K562 (cell line): ENCODE results near the gene ZNF622. TPM values are rescaled to one million over a fixed set of nuclear protein-coding genes. Genes with fewer than 3 reads are reported as not detected.

Experiments used
- ATAC-seq: fragments of 200-7000 bp; cut with Tn5 transposase; 3 replicates; pipeline ENCODE4 v1.9.1; 2020; ENCODE audit warnings: moderate library complexity
- BruUV-seq: library from RNA; stranded (reverse); fragments of 400-500 nt; replicated peaks from 2 replicates; lab custom pipeline; 2021; lab: Mats Ljungman, UMichigan
- CTCF ChIA-PET: fragments of 300-600 bp; formaldehyde crosslinking; extraction: SDS; loops from one replicate; lab custom pipeline; 2021; ENCODE audit warnings: low intra/inter-chr PET ratio; lab: Yijun Ruan, JAX
- POLR2A ChIA-PET: fragments of 300-600, 350-650 bp; sonication (Branson Sonifier 250); formaldehyde crosslinking; extraction: SDS; loops from one replicate; lab custom pipeline; 2021; ENCODE audit warnings: antibody characterized with exemption, inconsistent platforms; lab: Yijun Ruan, JAX
- DNase-seq, 4 experiments: peaks; one replicate each; pipeline versions ENCODE4 v3.0.0 to v3.0.0-alpha.2; 2011 to 2018; ENCODE audit warnings: low spot score in 3 of 4, mixed read lengths in 3 of 4; ENCODE audit errors: extremely low read depth in 1 of 4
- FAIRE-seq: peaks from 2 replicates; lab custom pipeline; 2011; peaks lifted over from hg19 to GRCh38; lab: Jason Lieb, UNC
- H2AFZ ChIP-seq: 2 replicates; pipeline ENCODE4 v1.6.0; 2011; ENCODE audit warnings: low read depth, low read length, control low read depth, inconsistent platforms
- H3K27ac ChIP-seq: fragments of 200-600 bp; 3 replicates; pipeline ENCODE4 v1.8.0; 2011; ENCODE audit warnings: low read depth, mild to moderate bottlenecking, control low read depth, inconsistent platforms, low read length, moderate library complexity, mixed read lengths; ENCODE audit errors: extremely low read depth
- H3K27me3 ChIP-seq, 2 experiments: fragments of 300-600 bp in 1 of 2; 2 replicates in 1 of 2; 3 replicates in 1 of 2; pipeline versions ENCODE4 v1.6.0 to v1.8.0; 2011; ENCODE audit warnings: inconsistent platforms in 2 of 2, low read length in 2 of 2, mild to moderate bottlenecking in 1 of 2, mixed read lengths in 1 of 2, moderate library complexity in 1 of 2; ENCODE audit not compliant: control insufficient read depth in 2 of 2, insufficient read depth in 2 of 2
- H3K36me3 ChIP-seq: fragments of 300-600 bp; 3 replicates; pipeline ENCODE4 v1.8.0; 2011; ENCODE audit warnings: mild to moderate bottlenecking, low read length, inconsistent platforms; ENCODE audit not compliant: control insufficient read depth, insufficient read depth
- H3K4me1 ChIP-seq, 2 experiments: fragments of 200-600 bp in 1 of 2; replicated peaks in 1 of 2; 2 replicates in 1 of 2; 3 replicates in 1 of 2; pipeline versions ENCODE4 v1.5.1 to v1.8.0; 2011; ENCODE audit warnings: inconsistent platforms in 2 of 2, low read length in 2 of 2, mild to moderate bottlenecking in 1 of 2, mixed read lengths in 1 of 2, moderate library complexity in 1 of 2; ENCODE audit not compliant: control insufficient read depth in 2 of 2, insufficient read depth in 2 of 2
- H3K4me2 ChIP-seq: 2 replicates; pipeline ENCODE4 v1.6.1; 2011; ENCODE audit warnings: low read length, control low read depth, inconsistent platforms, mixed read lengths; ENCODE audit not compliant: insufficient read depth
- H3K4me3 ChIP-seq: fragments of 200-600 bp; sonication (generic), shearing (Covaris generic); 2 replicates; pipeline ENCODE4 v1.5.1; 2016; ENCODE audit warnings: control low read depth, inconsistent platforms
- H3K79me2 ChIP-seq: fragments of 200-600 bp; 3 replicates; pipeline ENCODE4 v1.8.0; 2011; ENCODE audit warnings: low read length, inconsistent platforms; ENCODE audit not compliant: control insufficient read depth, insufficient read depth
- H3K9ac ChIP-seq, 2 experiments: 2 replicates each; pipeline versions ENCODE4 v1.6.0 to v1.6.1; 2011; ENCODE audit warnings: low read depth in 2 of 2, low read length in 2 of 2, control low read depth in 1 of 2, inconsistent platforms in 1 of 2, mild to moderate bottlenecking in 1 of 2, mixed read lengths in 1 of 2; ENCODE audit not compliant: insufficient read depth in 1 of 2
- H3K9me1 ChIP-seq: one replicate; pipeline ENCODE4 v1.6.0; 2011; ENCODE audit warnings: inconsistent platforms, mild to moderate bottlenecking, low read length, moderate library complexity; ENCODE audit not compliant: control insufficient read depth, insufficient read depth
- H3K9me3 ChIP-seq: replicated peaks from 2 replicates; pipeline ENCODE4 v1.5.1; 2011; ENCODE audit warnings: low read depth, low read length, inconsistent platforms; ENCODE audit not compliant: control insufficient read depth, insufficient read depth
- H4K20me1 ChIP-seq: replicated peaks from 2 replicates; pipeline ENCODE4 v1.6.1; 2011; ENCODE audit warnings: low read length, inconsistent platforms, mixed read lengths; ENCODE audit not compliant: control insufficient read depth, insufficient read depth
- CHD1 ChIP-seq: fragments of 200-600 bp; sonication (generic); IDR thresholded peaks from one replicate; pipeline ENCODE4 v1.6.1; 2012; ENCODE audit warnings: mild to moderate bottlenecking, moderate library complexity, low read length, inconsistent platforms
- ETV1 ChIP-seq: fragments of 450-650 bp; conservative IDR thresholded peaks from 2 replicates; pipeline ENCODE4 v1.6.1; 2016; ENCODE audit warnings: missing genetic modification characterization, control low read depth, low read depth, missing compliant biosample characterization
- FOXM1 ChIP-seq, 2 experiments: fragments of 450-650 bp in 1 of 2; sonication (generic) in 1 of 2; formaldehyde crosslinking in 1 of 2; IDR thresholded peaks; 2 replicates each; pipeline versions ENCODE4 v1.6.1 to v1.9.0; 2017 to 2022; ENCODE audit warnings: low read depth in 2 of 2, mild to moderate bottlenecking in 2 of 2, missing genetic modification reagents in 1 of 2, moderate library complexity in 1 of 2
- FOXP1 ChIP-seq: sonication (generic); formaldehyde crosslinking; IDR thresholded peaks from 2 replicates; pipeline ENCODE4 v1.8.0; 2022; ENCODE audit warnings: mild to moderate bottlenecking, missing genetic modification reagents
- FOXP4 ChIP-seq: sonication (generic); formaldehyde crosslinking; IDR thresholded peaks from 2 replicates; pipeline ENCODE4 v1.8.0; 2022; ENCODE audit warnings: mild to moderate bottlenecking, missing genetic modification reagents, borderline replicate concordance
- HLTF ChIP-seq: fragments of 450-650 bp; IDR thresholded peaks from 2 replicates; pipeline ENCODE4 v1.6.1; 2016
- MAFF ChIP-seq: IDR thresholded peaks from 2 replicates; pipeline ENCODE4 v1.6.1; 2012; ENCODE audit warnings: low read length, improper control_type of control experiment
- MCM7 ChIP-seq, 2 experiments: fragments of 450-650 bp; IDR thresholded peaks; 2 replicates each; pipeline ENCODE4 v1.6.1; 2016 to 2018
- NFIC ChIP-seq: fragments of 450-650 bp; IDR thresholded peaks from 2 replicates; pipeline ENCODE4 v1.6.1; 2017; ENCODE audit warnings: mild to moderate bottlenecking, inconsistent platforms
- PCBP1 ChIP-seq: fragments of 200-400 bp; formaldehyde crosslinking; IDR thresholded peaks from 2 replicates; pipeline ENCODE4 v1.6.1; 2018; ENCODE audit warnings: mild to moderate bottlenecking, low read depth, low read length; ENCODE audit not compliant: poor library complexity, severe bottlenecking
- POU5F1 ChIP-seq: fragments of 150-350 bp; IDR thresholded peaks from 2 replicates; pipeline ENCODE4 v1.6.1; 2014; ENCODE audit warnings: borderline replicate concordance, low read length, low read depth, mild to moderate bottlenecking; ENCODE audit not compliant: partially characterized antibody
- RUNX1 ChIP-seq: sonication (generic); IDR thresholded peaks from 2 replicates; pipeline ENCODE4 v1.6.1; 2016; ENCODE audit warnings: antibody characterized with exemption, low read depth
- SIN3A ChIP-seq, 2 experiments: fragments of 150-350 bp in 1 of 2; IDR thresholded peaks; 2 replicates each; pipeline ENCODE4 v1.6.1; 2011 to 2016; ENCODE audit warnings: borderline replicate concordance in 2 of 2, low read depth in 2 of 2, low read length in 2 of 2, mild to moderate bottlenecking in 2 of 2, moderate library complexity in 2 of 2; ENCODE audit not compliant: control insufficient read depth in 1 of 2
- SMAD3 ChIP-seq: fragments of 450-650 bp; formaldehyde crosslinking; conservative IDR thresholded peaks from 2 replicates; pipeline ENCODE4 v1.4.0; 2020; ENCODE audit warnings: mild to moderate bottlenecking
- STAG1 ChIP-seq: sonication (generic); formaldehyde crosslinking; IDR thresholded peaks from 2 replicates; pipeline ENCODE4 v1.5.0; 2020; ENCODE audit warnings: missing genetic modification reagents, borderline replicate concordance
- STAT5A ChIP-seq: IDR thresholded peaks from 2 replicates; pipeline ENCODE4 v1.6.1; 2012; ENCODE audit warnings: low read length, inconsistent platforms, borderline replicate concordance
- TEAD1 ChIP-seq, 2 experiments: fragments of 450-650 bp in 1 of 2; sonication (generic) in 1 of 2; formaldehyde crosslinking; IDR thresholded peaks; 2 replicates each; pipeline versions ENCODE4 v1.4.0 to v1.8.0; 2020 to 2022; ENCODE audit warnings: mild to moderate bottlenecking in 2 of 2, missing genetic modification reagents in 1 of 2
- ZC3H11A ChIP-seq: IDR thresholded peaks from 2 replicates; pipeline ENCODE4 v1.6.1; 2012; ENCODE audit warnings: low read depth, low read length, improper control_type of control experiment
- WGBS: fragments of 100-300 bp; shearing (Covaris generic); methylation state at CpG from one replicate; pipeline ENCODE4 v1.1.6; 2016; ENCODE audit warnings: low coverage, mixed read lengths; ENCODE audit not compliant: insufficient coverage; ENCODE audit errors: missing lambda C conversion rate; 5-methylcytosine and 5-hydroxymethylcytosine counted together
- in situ Hi-C: fragments of 300-500 bp; cut with MboI; formaldehyde crosslinking; loops from 4 replicates; pipeline ENCODE4 v1.15.0; 2018; ENCODE audit warnings: inconsistent platforms, mixed read lengths
- intact Hi-C: fragments of 100-400 bp; cut with micrococcal nuclease; formaldehyde crosslinking; loops from 2 replicates; pipeline ENCODE4 v1.14.2; 2022
- polyA plus RNA-seq, 8 experiments: library from polyadenylated mRNA; depleted of rRNA in 4 of 8; stranded (reverse) in 5 of 8; unstranded in 3 of 8; fragments of >200 nt; fragmentation: Nextera tagmentation in 2 of 8; fragmentation: Illumina TruSeq in 1 of 8; extraction: Ambion mirVana in 2 of 8; extraction: Trizol in 1 of 8; gene quantifications; 2 replicates each; pipeline versions ENCODE4 v1.2.1 to v1.2.3, GENCODE V29; 2011 to 2014; ENCODE audit warnings: inconsistent platforms in 1 of 8, missing spikeins in 1 of 8
- total RNA-seq, 7 experiments: library from RNA; depleted of rRNA in 6 of 7; stranded (reverse); fragments of >200 nt in 6 of 7; fragmentation: Illumina TruSeq in 2 of 7; extraction: Trizol in 2 of 7; gene quantifications; 2 replicates each; pipeline versions ENCODE4 v1.2.1 to v1.2.3, GENCODE V29; 2011 to 2021; ENCODE audit warnings: low replicate concordance in 1 of 7

ZNF622 gene
- total and polyA plus RNA-seq, 9 of the 15 experiments (the other 6 are each of a cell fraction or from before 2014, with no cell fraction given): 9.6 to 51.5 (median 32.3) TPM

GRCh38 chr5:16493261-16493660 lies 27.7 kb upstream of the ZNF622 start:
- no TSS peak for BruUV-seq
- Histone ChIP-seq H3K27me3 (peaks cover 7 to 10% of the 10 kb centered on the region in 2 experiments; a peak in 4 of 5 replicates), H3K79me2 (no peaks in the 10 kb centered on the region), H3K4me1 (no peaks in the 10 kb centered on the region), H2AFZ (no peak overlapping the region), H3K4me3 (no peak overlapping the region), H3K9ac (no peak overlapping the region), H3K9me1 (no peaks in the 10 kb centered on the region), H3K9me3 (no peaks in the 10 kb centered on the region), H3K36me3 (no peaks in the 10 kb centered on the region), H3K27ac (no peak overlapping the region), H3K4me2 (no peak overlapping the region), H4K20me1 (no peaks in the 10 kb centered on the region)
- ChIA-PET POLR2A (no interaction called here), CTCF (interaction anchor here (1.0 kb wide), 1 partner anchor 58 kb away, joined by 5 read pairs; no protein-coding TSS in a partner anchor)
- in situ Hi-C loops: no loop called here
- no peak for TF ChIP-seq PCBP1
- TF ChIP-seq ETV1 (tag): no peak
- no peak for TF ChIP-seq SIN3A (IDR thresholded peaks at IDR 0.05; ENCODE audit: borderline replicate concordance in 2 of 2, control insufficient read depth in 1 of 2, low read depth in 2 of 2, low read length in 2 of 2)
- no peak for TF ChIP-seq STAG1
- TF ChIP-seq STAT5A: no peak
- no peak for TF ChIP-seq SMAD3 (CRISPR knock-in tag)
- TF ChIP-seq HLTF: no peak
- TF ChIP-seq ZC3H11A: no peak
- TF ChIP-seq MAFF: no peak
- no peak for TF ChIP-seq FOXP1
- TF ChIP-seq FOXM1 (IDR thresholded peaks at IDR 0.05; ENCODE audit: low read depth): no peak
- TF ChIP-seq FOXM1 (CRISPR knock-in tag; IDR thresholded peaks at IDR 0.05; ENCODE audit: low read depth): no peak
- TF ChIP-seq POU5F1: no peak
- TF ChIP-seq FOXP4: no peak
- no peak for TF ChIP-seq RUNX1
- TF ChIP-seq TEAD1 (CRISPR knock-in tag; IDR thresholded peaks at IDR 0.05): no peak
- no peak for TF ChIP-seq CHD1
- TF ChIP-seq NFIC: no peak
- TF ChIP-seq MCM7 (IDR thresholded peaks at IDR 0.05): no peak
- ATAC-seq: no peak
- FAIRE-seq: no peak
- WGBS: 0% methylated on average over 1 of the region's 1 CpG
- intact Hi-C loops: no loop called here
- no peak for DNase-seq
